CD14-positive monocyte (primary cell): ENCODE data around the gene NPLOC4. TPM values are rescaled to one million over a fixed set of nuclear protein-coding genes. Genes with fewer than 3 reads are reported as not detected.

ENCODE experiments used
- DNase-seq, 3 donors: peaks; one replicate each; pipeline ENCODE4 v3.0.0-alpha.2; 2011 to 2022
- H2AFZ ChIP-seq: 2 replicates; pipeline ENCODE4 v1.6.0; 2012; ENCODE audit warnings: mild to moderate bottlenecking, low read depth, low read length, inconsistent platforms; ENCODE audit not compliant: insufficient read depth, poor library complexity, severe bottlenecking
- H3K27ac ChIP-seq, 2 donors: 1 replicate in 1 of 2; 2 replicates in 1 of 2; pipeline ENCODE4 v1.5.1; 2012 to 2013; ENCODE audit warnings: low read length in 2 of 2, control low read depth in 1 of 2, inconsistent platforms in 1 of 2, low read depth in 1 of 2, mild to moderate bottlenecking in 1 of 2
- H3K27me3 ChIP-seq, 2 donors: one replicate each; pipeline versions ENCODE4 v1.6.0 to v1.6.1; 2011 to 2013; ENCODE audit warnings: low read length in 2 of 2; ENCODE audit not compliant: control insufficient read depth in 2 of 2, insufficient read depth in 2 of 2
- H3K36me3 ChIP-seq, 2 donors: replicated peaks in 1 of 2; 1 replicate in 1 of 2; 2 replicates in 1 of 2; pipeline versions ENCODE4 v1.5.1 to v1.6.1; 2012 to 2013; ENCODE audit warnings: low read length in 2 of 2, control low read depth in 1 of 2, inconsistent platforms in 1 of 2, mild to moderate bottlenecking in 1 of 2; ENCODE audit not compliant: insufficient read depth in 2 of 2, control insufficient read depth in 1 of 2
- H3K4me1 ChIP-seq, 2 donors: 1 replicate in 1 of 2; 2 replicates in 1 of 2; pipeline versions ENCODE4 v1.5.1 to v1.6.1; 2012 to 2013; ENCODE audit warnings: low read length in 2 of 2, control low read depth in 1 of 2, inconsistent platforms in 1 of 2, mild to moderate bottlenecking in 1 of 2, moderate library complexity in 1 of 2; ENCODE audit not compliant: insufficient read depth in 2 of 2, control insufficient read depth in 1 of 2
- H3K4me2 ChIP-seq: replicated peaks from 2 replicates; pipeline ENCODE3; 2012; ENCODE audit warnings: low read length, moderate library complexity, mild to moderate bottlenecking; ENCODE audit not compliant: poor library complexity, severe bottlenecking; ENCODE audit errors: extremely low read depth
- H3K4me3 ChIP-seq, 3 experiments: fragments of 200-600 bp in 1 of 3; sonication (generic) in 1 of 3; replicated peaks in 1 of 3; 1 replicate in 2 of 3; 2 replicates in 1 of 3; pipeline ENCODE4 v1.5.1; 2011 to 2013; ENCODE audit warnings: low read length in 3 of 3, mild to moderate bottlenecking in 3 of 3, control low read depth in 2 of 3, low read depth in 2 of 3, inconsistent platforms in 1 of 3, moderate library complexity in 1 of 3
- H3K79me2 ChIP-seq: 2 replicates; pipeline ENCODE4 v1.6.0; 2012; ENCODE audit warnings: mild to moderate bottlenecking, control low read depth, inconsistent platforms, low read length, moderate library complexity; ENCODE audit not compliant: insufficient read depth
- H3K9ac ChIP-seq: 2 replicates; pipeline ENCODE4 v1.6.0; 2017; ENCODE audit warnings: low read length, mild to moderate bottlenecking; ENCODE audit not compliant: insufficient read depth, poor library complexity, severe bottlenecking
- H3K9me3 ChIP-seq, 2 donors: replicated peaks in 1 of 2; 1 replicate in 1 of 2; 2 replicates in 1 of 2; pipeline versions ENCODE4 v1.5.1 to v1.6.1; 2012 to 2013; ENCODE audit warnings: low read length in 2 of 2, control low read depth in 1 of 2; ENCODE audit not compliant: control insufficient read depth in 1 of 2, insufficient read depth in 1 of 2
- H4K20me1 ChIP-seq: 2 replicates; pipeline ENCODE4 v1.6.0; 2012; ENCODE audit warnings: mild to moderate bottlenecking, low read length, control low read depth, moderate library complexity; ENCODE audit not compliant: insufficient read depth
- H3K27ac Mint-ChIP-seq, 7 donors: one replicate each; pipeline ENCODE4 v1.8.0; 2020; ENCODE audit warnings: mild to moderate bottlenecking in 7 of 7, mixed read lengths in 7 of 7, moderate library complexity in 6 of 7, inconsistent platforms in 2 of 7
- H3K27me3 Mint-ChIP-seq, 3 donors: one replicate each; pipeline ENCODE4 v1.8.0; 2021 to 2022; ENCODE audit warnings: low read depth in 3 of 3, mild to moderate bottlenecking in 3 of 3, mixed read lengths in 3 of 3, moderate library complexity in 3 of 3, inconsistent platforms in 1 of 3
- H3K36me3 Mint-ChIP-seq, 2 donors: one replicate each; pipeline ENCODE4 v1.8.0; 2020; ENCODE audit warnings: mixed read lengths in 2 of 2, inconsistent platforms in 1 of 2, mild to moderate bottlenecking in 1 of 2
- H3K4me1 Mint-ChIP-seq: one replicate; pipeline ENCODE4 v1.8.0; 2020; ENCODE audit warnings: mild to moderate bottlenecking, mixed read lengths
- H3K4me3 Mint-ChIP-seq, 2 donors: one replicate each; pipeline ENCODE4 v1.8.0; 2020; ENCODE audit warnings: mild to moderate bottlenecking in 2 of 2, mixed read lengths in 2 of 2, moderate library complexity in 1 of 2
- H3K9me3 Mint-ChIP-seq, 7 donors: one replicate each; pipeline ENCODE4 v1.8.0; 2020 to 2022; ENCODE audit warnings: mixed read lengths in 7 of 7, mild to moderate bottlenecking in 6 of 7, moderate library complexity in 6 of 7, inconsistent platforms in 2 of 7
- CTCF ChIP-seq: fragments of 200-600 bp; IDR thresholded peaks from one replicate; pipeline ENCODE4 v1.8.0; 2022; ENCODE audit warnings: antibody characterized with exemption, mild to moderate bottlenecking
- WGBS: methylation state at CpG from one replicate; pipeline ENCODE4 v1.1.5; 2013; ENCODE audit warnings: missing lambda C conversion rate; ENCODE audit not compliant: insufficient coverage; 5-methylcytosine and 5-hydroxymethylcytosine counted together
- intact Hi-C, 2 donors: fragments of 100-400 bp; cut with micrococcal nuclease; formaldehyde crosslinking; loops; one replicate each; pipeline versions ENCODE4 v1.15.0 to v1.15.1; 2023
- polyA plus RNA-seq, 3 donors: library from polyadenylated mRNA; depleted of rRNA in 1 of 3; unstranded in 2 of 3; stranded (reverse) in 1 of 3; fragments of 300-500 nt in 2 of 3; fragments of >200 nt in 1 of 3; fragmentation: Illumina TruSeq in 2 of 3; gene quantifications; 1 replicate in 2 of 3; 2 replicates in 1 of 3; pipeline ENCODE4 v1.2.3, GENCODE V29; 2012 to 2021

Gene NPLOC4
- polyA plus RNA-seq, 3 donors = 92.1 to 112 (median 106) TPM

DNA sequence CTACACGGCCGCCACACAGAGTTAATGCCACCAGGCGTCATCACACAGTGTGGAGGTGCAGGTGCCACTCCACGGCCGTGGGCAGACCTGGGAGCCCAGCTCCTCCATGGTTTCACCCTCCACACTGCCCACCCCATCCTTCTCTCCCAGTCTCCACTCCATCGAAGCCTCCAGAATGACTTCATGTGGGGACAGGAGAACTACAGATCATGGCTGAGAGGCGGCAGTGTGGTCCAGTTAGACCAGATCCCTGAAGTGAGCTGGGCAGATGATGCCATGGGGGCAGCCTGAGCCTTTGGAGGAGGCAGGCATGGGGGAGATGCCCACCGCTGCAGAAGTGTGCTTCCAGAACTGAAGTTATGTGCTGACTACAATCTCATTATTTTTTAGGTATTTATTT is 46.8 kb downstream of the NPLOC4 start:
- peaks cover 7% of the 10 kb centered on the region for H3K79me2 ChIP-seq
- intact Hi-C loops = no loop called here
- Mint-ChIP-seq H3K4me1 (no peaks in the 10 kb centered on the region), H3K4me3 (no peak overlapping the region), H3K27ac (no peak overlapping the region), H3K27me3 (no peaks in the 10 kb centered on the region), H3K36me3 (peaks cover 76 to 97% of the 10 kb centered on the region in 2 donors), H3K9me3 (no peaks in the 10 kb centered on the region)
- H3K36me3 ChIP-seq = peaks cover 81 to 98% of the 10 kb centered on the region in 2 donors
- no peak for TF ChIP-seq CTCF
- WGBS = 94% methylated on average over 5 of the region's 8 CpGs
- no peaks in the 10 kb centered on the region for H3K9me3 ChIP-seq
- H2AFZ ChIP-seq = no peak overlapping the region
- H3K27me3 ChIP-seq = no peaks in the 10 kb centered on the region
- no peak overlapping the region for H3K4me2 ChIP-seq
- no peaks in the 10 kb centered on the region for H3K4me1 ChIP-seq
- no peak overlapping the region for H3K27ac ChIP-seq
- no peak overlapping the region for H3K9ac ChIP-seq
- H3K4me3 ChIP-seq = no peak overlapping the region
- DNase-seq = no peak
- peaks cover 9% of the 10 kb centered on the region for H4K20me1 ChIP-seq

DNA sequence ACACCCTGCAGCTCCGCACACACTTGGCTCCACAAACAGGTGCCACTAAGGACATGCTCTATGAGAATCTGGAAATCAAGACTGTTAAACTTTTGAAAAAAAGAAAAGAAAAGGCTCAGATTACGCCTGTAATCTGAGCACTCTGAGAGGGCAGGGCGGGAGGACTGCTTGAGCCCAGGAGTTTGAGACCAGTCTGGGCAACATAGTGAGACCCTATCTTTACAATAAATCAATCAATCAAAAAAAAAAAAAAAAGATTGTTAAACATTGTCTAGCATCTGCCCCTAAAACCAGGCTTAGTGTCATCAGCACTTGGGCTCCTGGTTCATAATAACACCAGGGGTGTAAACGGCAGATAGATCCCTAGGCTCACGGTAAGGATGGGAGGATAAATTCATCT is 47.3 kb downstream of the NPLOC4 start:
- Histone ChIP-seq H3K79me2 (peaks cover 7% of the 10 kb centered on the region), H2AFZ (no peak overlapping the region), H3K27ac (no peak overlapping the region), H3K4me2 (no peak overlapping the region), H4K20me1 (peaks cover 9% of the 10 kb centered on the region), H3K9ac (no peak overlapping the region), H3K4me1 (no peaks in the 10 kb centered on the region), H3K4me3 (no peak overlapping the region), H3K27me3 (no peaks in the 10 kb centered on the region), H3K36me3 (peaks cover 79 to 98% of the 10 kb centered on the region in 2 donors), H3K9me3 (no peaks in the 10 kb centered on the region)
- H3K27me3 Mint-ChIP-seq = no peaks in the 10 kb centered on the region
- intact Hi-C loops = no loop called here
- no peak for TF ChIP-seq CTCF
- no peaks in the 10 kb centered on the region for H3K4me1 Mint-ChIP-seq
- peak overlapping the region in 1 of 7 donors; percentile 43 for H3K27ac Mint-ChIP-seq
- no peak for DNase-seq
- no peak overlapping the region for H3K4me3 Mint-ChIP-seq
- peaks cover 77 to 97% of the 10 kb centered on the region in 2 donors for H3K36me3 Mint-ChIP-seq
- WGBS = no CpG with 5 or more reads among the region's 5 CpGs
- no peaks in the 10 kb centered on the region for H3K9me3 Mint-ChIP-seq
